C4-2B (cell line): ENCODE results near the gene CD6.

ENCODE experiments used
- CTCF ChIP-seq: fragments of 450-650 bp; conservative IDR thresholded peaks from 2 replicates; pipeline ENCODE4 v1.5.1; 2017; ENCODE audit warnings: mild to moderate bottlenecking
- ZFX ChIP-seq: fragments of 450-650 bp; IDR thresholded peaks from 2 replicates; pipeline ENCODE4 v1.6.1; 2017

DNA sequence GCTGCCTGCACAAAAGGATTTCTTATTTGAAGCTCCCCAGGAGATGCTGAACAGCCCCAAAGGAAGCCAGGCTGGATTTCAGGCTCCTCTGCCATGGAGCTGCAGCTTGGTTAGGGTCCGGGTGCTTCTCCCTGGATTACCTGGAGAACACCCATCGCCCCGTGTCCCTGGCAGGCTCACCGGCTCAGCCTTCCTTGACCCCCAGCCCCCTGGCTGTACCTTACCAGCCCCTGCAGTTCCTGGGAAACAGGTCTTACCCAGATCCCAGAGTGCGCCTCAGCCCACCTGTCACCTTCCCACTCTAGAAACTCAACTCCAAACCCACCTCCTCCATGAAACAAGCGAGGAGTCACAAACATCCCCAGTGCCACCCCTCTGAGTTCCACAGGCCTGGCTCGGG is 85.5 kb downstream of the CD6 start:
- TF ChIP-seq CTCF = no peak
- no peak for TF ChIP-seq ZFX
